Measurements from ENCODE around the gene ANO3. TPM values are rescaled to one million over a fixed set of nuclear protein-coding genes. Genes with fewer than 3 reads are reported as not detected.

The ANO3 gene
- total RNA-seq, 1 donor from 2014 or later, result not detected

DNA sequence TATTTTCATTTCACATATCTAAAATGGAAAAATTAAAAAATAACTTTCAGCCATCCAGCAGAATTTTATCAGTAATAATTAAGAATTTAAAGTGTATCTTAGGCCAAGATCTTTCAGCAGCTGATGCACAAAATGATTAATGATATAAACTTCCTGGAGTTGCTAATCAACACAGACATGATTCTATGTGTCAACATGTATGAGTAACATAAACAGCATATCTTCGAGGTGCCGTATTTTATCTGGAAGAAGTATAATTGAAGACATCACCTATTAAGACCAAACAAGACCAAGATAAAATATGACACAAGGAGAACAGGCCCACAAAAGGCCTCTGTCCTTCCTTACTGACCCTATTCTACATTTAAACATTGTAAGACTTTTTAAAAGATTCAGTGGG, 344.7 kb downstream of the ANO3 start:
- ATAC-seq (no peak), DNase-seq (no peak)
- intact Hi-C loops (cut with micrococcal nuclease), result no loop called here

DNA sequence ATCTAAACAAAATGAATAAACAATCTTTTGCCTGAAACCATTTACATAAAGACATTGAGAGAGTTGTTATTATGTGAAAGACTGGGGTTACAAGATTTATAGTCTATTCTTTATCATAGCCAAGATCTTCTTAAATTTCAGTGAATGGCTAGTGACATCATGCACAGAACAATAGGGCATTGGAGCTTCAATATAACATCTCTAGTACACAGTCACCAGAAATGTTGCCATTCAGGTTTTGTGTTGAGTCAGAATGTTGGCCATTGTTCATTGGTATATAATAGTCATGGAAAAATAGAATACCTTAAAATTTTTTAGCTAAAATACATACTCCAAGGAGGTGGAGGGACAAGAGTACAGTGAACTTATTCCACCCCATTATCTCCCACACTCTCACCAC, 345.6 kb downstream of the ANO3 start:
- DNase-seq, result no peak
- ATAC-seq, result no peak
- intact Hi-C loops (cut with micrococcal nuclease), result no loop called here

DNA sequence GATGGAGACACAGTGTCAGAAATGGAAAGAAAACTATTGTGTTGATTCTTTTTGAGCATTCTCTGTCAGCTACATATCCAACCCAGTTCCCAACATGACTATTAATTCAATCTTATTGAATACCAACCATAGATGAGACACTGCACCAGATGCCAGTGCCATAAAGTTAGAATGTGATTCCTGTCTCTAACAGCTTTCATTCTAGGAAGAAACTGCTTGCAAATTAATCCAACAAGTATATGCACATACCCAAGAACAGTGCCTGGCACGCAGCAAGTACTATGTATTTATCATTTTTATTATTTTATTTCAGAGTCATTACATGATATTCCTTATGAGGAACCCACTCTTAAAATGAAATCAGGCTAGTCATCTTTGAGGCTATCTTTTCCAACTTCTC, 355.4 kb downstream of the ANO3 start:
- ATAC-seq (no peak), DNase-seq (no peak)
- intact Hi-C loops (cut with micrococcal nuclease), result no loop called here

DNA sequence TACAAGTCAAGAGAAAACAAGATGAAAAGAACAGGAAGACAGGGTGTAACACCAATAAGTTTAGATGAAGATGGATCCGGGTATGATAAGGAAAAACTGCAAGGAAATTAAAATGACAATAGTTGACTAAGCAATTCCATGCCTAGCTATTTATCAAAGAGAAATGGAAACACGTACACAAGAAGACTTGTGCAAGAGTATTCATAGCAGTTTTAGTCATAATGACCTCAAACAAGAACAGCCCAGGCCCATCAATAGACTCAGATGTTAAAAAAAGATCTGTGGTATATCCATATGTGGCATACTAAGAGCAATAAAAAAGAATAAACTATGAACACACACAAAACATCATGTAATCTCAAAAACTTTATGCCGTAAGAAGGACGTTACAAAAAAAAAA, 356.8 kb downstream of the ANO3 start:
- intact Hi-C loops (cut with micrococcal nuclease), result no loop called here
- no peak for ATAC-seq
- DNase-seq, result no peak

DNA sequence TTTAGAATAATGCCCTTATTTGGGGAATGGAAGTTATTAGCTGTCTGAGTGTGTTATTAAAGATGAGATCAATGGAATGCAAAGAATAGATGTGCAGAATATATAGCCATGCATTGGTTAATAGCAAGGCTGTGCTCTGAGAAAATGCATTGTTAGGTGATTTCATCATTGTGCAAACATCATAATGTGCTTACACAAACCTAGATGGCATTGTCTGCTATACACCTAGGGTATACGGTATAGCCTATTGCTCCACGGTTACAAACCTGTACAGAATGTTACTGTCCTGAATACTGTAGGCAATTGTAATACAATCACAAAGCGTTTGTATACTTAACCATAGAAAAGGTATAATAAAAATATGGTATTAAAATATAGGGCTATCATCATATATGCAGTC, 364.4 kb downstream of the ANO3 start:
- intact Hi-C loops (cut with micrococcal nuclease), result no loop called here
- DNase-seq (no peak), ATAC-seq (no peak)

DNA sequence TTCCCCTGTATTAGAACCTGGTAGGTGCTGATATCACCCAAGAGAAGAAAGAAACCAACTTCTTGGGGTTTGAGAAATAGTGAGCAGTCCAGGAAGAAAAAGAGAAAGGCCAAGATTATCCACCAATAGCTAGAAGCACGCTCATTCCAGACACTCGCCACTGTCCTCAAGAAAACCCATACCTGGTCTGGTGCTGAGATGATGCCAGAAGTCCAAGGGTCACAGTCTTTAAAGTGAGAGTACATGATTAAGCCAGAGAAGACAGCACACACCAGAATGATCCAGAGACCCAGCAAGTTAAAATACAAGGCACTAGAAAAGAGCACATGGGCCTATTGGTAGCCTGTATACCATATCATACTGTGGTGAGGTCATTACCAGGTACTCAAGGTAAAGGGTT, 366.3 kb downstream of the ANO3 start:
- ATAC-seq (no peak), DNase-seq (no peak)
- intact Hi-C loops (cut with micrococcal nuclease), result no loop called here

DNA sequence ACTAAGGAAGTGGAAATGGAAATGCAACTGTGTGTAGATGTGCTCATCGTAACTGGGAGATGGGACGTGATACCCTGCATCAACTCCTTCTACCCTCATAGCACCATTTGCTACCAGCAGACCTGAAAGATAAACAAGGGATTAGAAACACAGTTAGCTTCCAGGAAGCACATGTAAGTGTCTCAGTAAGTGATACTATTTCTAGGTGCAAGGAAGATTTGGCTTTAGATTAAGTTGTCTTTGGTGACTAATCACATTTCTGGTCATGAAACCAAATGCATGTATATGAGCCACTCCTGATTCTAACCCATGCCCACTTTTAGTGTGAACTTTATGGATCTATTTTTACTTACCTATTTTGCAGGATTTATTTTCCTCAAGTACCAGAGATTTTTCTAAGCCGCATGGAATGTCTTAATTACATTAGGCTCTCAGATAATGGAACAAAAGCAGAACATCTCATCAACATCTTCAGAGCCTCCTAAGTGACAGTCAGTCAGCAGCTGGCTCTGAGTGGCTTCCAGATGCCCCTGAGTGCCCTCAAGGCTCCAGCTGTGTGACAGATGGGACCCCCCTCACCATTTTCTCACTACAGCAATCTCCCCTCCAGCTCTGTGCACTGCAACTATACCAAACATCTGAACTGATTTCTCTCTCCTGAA, 368.8 kb downstream of the ANO3 start:
- ATAC-seq, result no peak
- no peak for DNase-seq
- intact Hi-C loops (cut with micrococcal nuclease), result no loop called here

DNA sequence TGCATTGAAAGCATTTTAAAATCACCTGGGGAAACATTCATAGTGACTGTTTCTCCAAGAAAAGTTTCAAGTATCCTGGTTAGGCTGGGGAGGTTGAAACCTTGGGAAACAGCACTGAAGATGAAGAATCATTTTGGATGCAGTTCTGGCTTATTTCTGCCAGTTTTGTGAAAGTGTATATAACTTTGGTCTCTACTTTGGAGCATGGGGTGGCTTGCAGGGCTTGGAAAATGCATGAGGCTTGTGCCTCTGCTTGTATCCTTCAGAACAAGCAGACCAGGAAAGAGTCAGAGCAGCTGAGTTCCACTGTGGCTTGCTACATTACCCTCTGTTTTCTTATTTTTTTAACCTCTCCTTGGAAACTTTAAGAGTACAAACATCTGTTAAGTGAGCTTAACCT, 370.5 kb downstream of the ANO3 start:
- DNase-seq (no peak), ATAC-seq (no peak)
- intact Hi-C loops (cut with micrococcal nuclease), result no loop called here

DNA sequence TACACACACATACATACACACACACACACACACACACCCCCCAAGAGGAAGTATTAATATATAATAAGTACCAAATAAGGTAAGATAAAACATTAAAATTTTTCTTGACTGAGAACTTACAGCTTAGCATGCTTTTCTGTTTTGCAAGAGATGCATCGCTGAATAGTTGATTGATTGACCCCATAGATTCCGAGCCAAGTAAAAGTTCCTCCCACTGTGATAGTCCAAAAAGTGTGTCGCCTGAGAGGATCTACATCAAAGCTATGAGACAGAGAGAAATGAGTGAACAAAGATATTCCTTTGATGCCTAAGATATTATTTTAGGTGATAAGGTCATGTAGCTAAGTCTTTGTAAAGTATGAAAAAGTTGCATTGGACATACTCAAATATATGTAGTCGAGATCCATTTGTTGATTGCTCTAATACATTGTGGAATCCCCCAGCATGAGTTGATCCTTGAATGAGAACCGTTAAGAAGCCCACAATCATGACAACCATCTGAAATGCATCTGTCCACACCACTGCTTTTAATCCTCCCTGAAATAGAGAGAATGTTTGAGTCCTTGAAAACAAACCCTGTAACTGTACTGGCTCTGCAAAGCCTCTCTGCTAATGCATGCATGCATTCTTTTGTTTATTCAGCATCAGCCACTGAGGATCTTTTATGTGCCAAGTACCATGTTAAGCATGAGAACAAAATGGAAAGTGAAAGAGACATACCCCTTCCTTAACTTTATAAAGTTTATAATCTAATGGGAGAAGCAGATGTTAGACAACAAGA, 371.7 kb downstream of the ANO3 start:
- DNase-seq, result no peak
- ATAC-seq, result no peak
- intact Hi-C loops (cut with micrococcal nuclease), result no loop called here

DNA sequence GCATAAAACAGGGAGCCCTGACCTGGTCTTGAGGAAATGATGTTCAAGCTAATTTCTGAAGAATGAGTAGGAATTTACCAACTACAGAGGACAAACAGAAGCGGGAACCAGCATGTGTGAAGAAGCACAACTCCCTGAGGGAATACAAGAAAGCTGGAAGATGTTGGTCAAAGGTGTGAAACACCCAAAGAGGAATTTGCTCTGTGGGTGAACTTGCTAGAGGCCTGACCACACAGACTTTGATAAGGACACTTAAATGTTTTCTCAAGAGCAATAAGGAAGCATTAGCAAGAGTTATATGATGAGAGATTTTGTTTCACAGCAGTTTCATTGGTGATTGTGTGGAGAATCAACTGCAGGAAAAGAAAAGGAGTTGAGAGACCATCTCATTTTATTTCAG, 372.3 kb downstream of the ANO3 start:
- intact Hi-C loops (cut with micrococcal nuclease), result no loop called here
- DNase-seq, result no peak
- no peak for ATAC-seq

DNA sequence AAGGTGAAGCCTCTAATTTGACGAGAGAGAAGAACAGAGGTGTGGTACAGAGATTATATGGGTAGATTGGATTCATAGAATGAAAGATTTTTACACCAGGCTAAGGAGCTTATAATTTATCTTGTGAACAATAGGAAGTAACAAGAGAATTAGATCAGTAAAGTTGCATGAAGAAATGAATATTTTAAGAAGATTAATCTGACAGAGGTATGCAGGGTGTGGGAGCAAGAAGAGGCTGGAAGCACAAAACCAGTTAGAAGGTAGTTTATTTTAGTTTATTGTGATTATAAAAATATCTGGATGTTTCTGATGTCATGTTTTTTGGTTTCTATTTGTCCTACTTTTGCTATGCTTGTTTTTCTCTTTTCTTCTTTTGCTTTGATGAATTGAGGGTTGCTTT, 374.3 kb downstream of the ANO3 start:
- ATAC-seq, result no peak

DNA sequence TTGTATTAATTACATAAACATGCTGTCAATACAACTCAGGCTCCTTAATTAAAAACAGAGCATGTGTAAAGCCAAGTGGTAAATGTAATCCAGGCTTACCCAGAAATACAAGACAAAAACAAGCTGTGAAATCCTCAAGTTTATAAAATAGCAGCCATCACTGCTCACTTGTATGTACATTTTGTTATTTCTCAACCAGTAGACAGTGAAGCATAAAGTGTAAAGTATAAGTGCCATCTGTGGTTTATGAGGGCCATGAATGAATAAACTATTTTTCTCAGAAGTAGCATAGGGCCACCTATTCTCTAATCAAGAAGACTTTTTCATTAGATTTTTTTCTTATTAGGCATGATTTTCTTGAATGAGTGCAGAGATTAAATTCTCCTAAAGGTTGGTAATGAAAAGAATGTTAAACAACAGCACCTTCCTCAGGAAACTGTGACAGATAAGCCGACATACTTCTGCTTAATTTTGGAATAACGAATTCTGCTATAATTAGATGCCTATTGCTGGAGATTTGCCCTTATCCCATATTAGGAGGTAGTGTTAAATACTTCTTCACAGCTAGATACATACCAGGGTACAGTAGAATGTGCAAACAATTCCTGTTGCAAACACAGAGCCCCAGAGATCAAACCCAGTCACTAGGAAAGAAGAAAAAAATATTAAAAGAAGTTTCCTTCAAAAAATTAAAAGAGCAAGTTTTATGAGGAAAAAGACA, 377.0 kb downstream of the ANO3 start:
- DNase-seq (no peak), ATAC-seq (no peak)
- intact Hi-C loops (cut with micrococcal nuclease), result no loop called here

More for the DNA sequence above, 374.3 kb downstream of the ANO3 start:
- DNase-seq, result no peak
- intact Hi-C loops (cut with micrococcal nuclease), result no loop called here

DNA sequence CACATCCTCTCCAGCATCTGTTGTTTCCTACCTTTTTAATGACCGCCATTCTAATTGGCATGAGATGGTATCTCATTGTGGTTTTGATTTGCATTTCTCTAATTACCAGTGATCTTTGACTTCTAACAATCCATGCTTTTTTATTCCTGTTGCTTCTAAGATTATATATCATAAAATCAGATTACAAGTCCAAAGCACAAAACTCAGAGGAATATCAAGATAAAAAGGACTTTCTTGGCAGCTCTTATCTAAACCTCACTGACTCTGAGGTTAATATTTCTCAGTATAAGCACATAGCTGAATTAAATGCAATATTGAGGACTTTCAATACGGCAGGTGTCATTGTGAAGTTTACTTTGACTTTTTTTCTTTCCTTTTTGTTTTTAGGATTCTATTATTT, 378.6 kb downstream of the ANO3 start:
- intact Hi-C loops (cut with micrococcal nuclease), result no loop called here
- DNase-seq (no peak), ATAC-seq (no peak)

DNA sequence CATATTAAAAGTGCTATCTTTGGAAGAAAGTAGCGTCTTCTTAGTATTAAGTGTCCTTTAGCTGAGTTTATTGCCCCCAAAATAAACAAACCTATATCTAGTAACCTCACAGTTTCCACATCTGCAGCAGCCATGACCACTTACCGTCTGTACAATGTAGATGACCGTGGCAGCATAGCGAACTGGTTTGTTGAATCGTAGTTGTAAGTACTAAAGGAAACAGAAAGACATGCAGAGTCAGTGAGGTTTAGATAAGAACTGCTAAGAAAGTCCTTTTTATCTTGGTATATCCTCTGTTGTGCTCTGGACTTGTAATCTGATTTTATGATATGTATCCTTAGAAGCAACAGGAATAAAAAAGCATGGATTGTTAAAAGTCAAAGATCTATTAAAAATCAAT, 380.6 kb downstream of the ANO3 start:
- DNase-seq, result no peak
- intact Hi-C loops (cut with micrococcal nuclease), result no loop called here
- no peak for ATAC-seq

Other genes with a start within 250 kb of the ANO3 start
- gene MUC15, start 240.1 kb downstream of the ANO3 start, total RNA-seq, result not detected